Epidermal melanocyte (primary cell): ENCODE data around the gene ANK2.
A peak's percentile ranks its signal among the peaks of the same experiment; 100 is the strongest.

Experiments used
- DNase-seq: peaks from one replicate; pipeline ENCODE4 v3.0.0; 2011; ENCODE audit warnings: low spot score; ENCODE audit not compliant: insufficient read length

The ANK2 gene

GRCh38 chr4:113049421-113050370 lies at the start of gene ANK2:
ANK2 (plus strand) TSS chr4:113049653; CDS start chr4:113049729, 76 bp downstream.
- DNase-seq, result no peak

GRCh38 chr4:113003841-113004240 lies 45.6 kb upstream of the ANK2 start:
- no peak for DNase-seq

- no peak for DNase-seq
Measured at GRCh38 chr4:113004655-113005054, 44.8 kb upstream of the ANK2 start.

GRCh38 chr4:113006632-113007031 lies 42.8 kb upstream of the ANK2 start:
- no peak for DNase-seq

- DNase-seq, result no peak
Measured at GRCh38 chr4:113007151-113007550, 42.3 kb upstream of the ANK2 start.

GRCh38 chr4:113008135-113008534 lies 41.3 kb upstream of the ANK2 start:
- no peak for DNase-seq

- DNase-seq, result no peak
Measured at GRCh38 chr4:113008716-113009115, 40.7 kb upstream of the ANK2 start.

GRCh38 chr4:113009461-113009860 lies 40.0 kb upstream of the ANK2 start:
- no peak for DNase-seq

GRCh38 chr4:113012122-113012725 lies 37.2 kb upstream of the ANK2 start:
- no peak for DNase-seq

- no peak for DNase-seq
Measured at GRCh38 chr4:113012786-113013185, 36.7 kb upstream of the ANK2 start.

GRCh38 chr4:113013751-113014150 lies 35.7 kb upstream of the ANK2 start:
- DNase-seq, result no peak

- DNase-seq, result no peak
Measured at GRCh38 chr4:113016377-113016776, 33.1 kb upstream of the ANK2 start.

GRCh38 chr4:113020966-113021365 lies 28.5 kb upstream of the ANK2 start:
- peak; percentile 23 for DNase-seq

- DNase-seq, result no peak
Measured at GRCh38 chr4:113024388-113024787, 25.1 kb upstream of the ANK2 start.

- no peak for DNase-seq
Measured at GRCh38 chr4:113025416-113025815, 24.0 kb upstream of the ANK2 start.

GRCh38 chr4:113026556-113026955 lies 22.9 kb upstream of the ANK2 start:
- no peak for DNase-seq

GRCh38 chr4:113028074-113028473 lies 21.4 kb upstream of the ANK2 start:
- DNase-seq, result no peak

- no peak for DNase-seq
Measured at GRCh38 chr4:113031212-113031611, 18.2 kb upstream of the ANK2 start.

GRCh38 chr4:113040793-113041192 lies 8.7 kb upstream of the ANK2 start:
- no peak for DNase-seq

- DNase-seq, result no peak
Measured at GRCh38 chr4:113042502-113042901, 7.0 kb upstream of the ANK2 start.

- DNase-seq, result no peak
Measured at GRCh38 chr4:113043591-113043990, 5.9 kb upstream of the ANK2 start.

- no peak for DNase-seq
Measured at GRCh38 chr4:113050371-113050755, 910 bp downstream of the ANK2 start.

- no peak for DNase-seq
Measured at GRCh38 chr4:113050837-113051236, 1.4 kb downstream of the ANK2 start.
